ENCODE measurements around the gene RYR1.

Gene RYR1

DNA sequence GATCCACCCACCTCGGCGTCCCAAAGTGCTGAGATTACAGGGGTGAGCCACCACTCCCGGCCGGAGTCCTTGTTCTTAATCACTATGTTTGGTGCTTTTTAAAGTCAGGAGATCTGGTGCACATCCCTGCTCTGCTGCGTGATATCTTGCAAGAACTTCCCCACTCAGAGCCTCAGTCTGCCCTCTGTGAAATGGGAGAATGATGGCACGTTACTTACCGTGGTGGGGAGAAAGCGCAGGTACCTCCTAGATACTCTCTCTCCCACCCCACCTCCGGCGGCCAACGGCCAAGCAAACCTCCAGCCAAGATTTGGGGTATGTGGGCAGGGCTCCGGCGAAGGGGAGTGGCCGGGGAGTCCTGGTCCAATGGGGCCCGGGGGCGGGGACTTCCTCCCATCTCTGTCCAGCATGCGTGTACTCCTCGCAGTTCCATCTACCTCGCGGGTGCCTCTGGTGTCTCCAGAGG lies at the start of gene RYR1:
Gene RYR1, plus strand, starts transcription at position 424 of the 466 bp plus-strand sequence. CDS start 139 bp downstream, outside the sequence.
- DNase-seq = no peak

DNA sequence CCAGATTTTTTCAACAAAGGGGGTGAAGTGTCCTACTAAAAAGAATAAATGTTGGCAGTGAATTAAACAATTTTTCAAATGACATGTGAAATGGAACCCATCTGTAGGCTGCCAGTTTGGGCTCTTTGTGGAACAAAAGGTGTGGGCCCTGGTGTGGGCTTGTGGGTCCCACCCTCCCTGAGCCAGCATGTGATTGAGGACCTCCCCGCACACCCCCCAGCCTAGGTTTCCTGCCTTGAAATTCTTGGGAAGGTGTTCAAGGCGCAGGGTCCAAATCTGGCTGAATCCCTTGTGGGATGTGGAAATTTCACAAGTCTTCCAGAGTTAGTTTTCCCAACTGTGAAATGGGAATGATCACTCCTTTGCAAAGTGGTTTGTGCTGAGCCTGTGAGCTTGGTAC lies 49.7 kb upstream of the RYR1 start:
- DNase-seq = no peak

DNA sequence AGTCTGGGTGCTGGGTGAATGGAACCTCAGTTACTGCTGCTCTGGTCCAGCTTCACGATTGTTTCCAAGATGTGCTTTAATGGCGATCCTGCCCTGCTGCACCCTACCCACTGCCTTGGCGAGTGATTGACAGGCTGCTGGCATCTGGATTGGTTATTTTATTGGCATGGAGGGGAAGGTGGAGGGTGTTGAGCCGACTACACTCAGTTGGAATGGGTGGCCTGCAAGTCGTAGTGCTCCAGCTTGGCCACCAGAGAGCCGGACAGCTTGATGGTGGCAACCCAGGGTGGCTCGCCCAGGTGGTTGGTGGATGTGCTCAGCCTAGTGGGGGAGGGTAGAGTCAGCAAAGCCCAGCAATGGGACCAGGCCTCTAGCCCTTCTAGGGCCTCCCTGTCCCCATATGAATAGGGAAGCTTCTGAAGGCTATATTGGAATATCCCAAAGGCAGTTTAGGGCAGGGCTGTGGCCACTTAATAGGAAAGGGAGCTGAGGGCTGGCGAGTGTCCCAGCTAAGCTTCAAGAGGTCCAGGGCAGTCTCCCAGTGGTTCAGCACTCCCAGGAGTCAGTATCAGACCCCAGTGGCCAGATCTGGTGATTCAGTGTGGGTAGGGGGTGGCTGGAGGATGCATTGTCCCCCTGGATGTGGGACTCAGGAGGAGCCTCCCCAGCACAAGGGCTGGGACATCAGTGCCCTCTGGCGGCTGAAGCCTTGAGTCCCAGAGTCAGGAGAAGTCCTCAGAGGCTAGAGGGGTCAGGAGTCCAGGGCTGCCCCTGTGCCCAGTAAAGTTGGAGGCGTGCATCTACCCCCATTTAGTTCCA lies 49.1 kb upstream of the RYR1 start:
- no peak for DNase-seq

DNA sequence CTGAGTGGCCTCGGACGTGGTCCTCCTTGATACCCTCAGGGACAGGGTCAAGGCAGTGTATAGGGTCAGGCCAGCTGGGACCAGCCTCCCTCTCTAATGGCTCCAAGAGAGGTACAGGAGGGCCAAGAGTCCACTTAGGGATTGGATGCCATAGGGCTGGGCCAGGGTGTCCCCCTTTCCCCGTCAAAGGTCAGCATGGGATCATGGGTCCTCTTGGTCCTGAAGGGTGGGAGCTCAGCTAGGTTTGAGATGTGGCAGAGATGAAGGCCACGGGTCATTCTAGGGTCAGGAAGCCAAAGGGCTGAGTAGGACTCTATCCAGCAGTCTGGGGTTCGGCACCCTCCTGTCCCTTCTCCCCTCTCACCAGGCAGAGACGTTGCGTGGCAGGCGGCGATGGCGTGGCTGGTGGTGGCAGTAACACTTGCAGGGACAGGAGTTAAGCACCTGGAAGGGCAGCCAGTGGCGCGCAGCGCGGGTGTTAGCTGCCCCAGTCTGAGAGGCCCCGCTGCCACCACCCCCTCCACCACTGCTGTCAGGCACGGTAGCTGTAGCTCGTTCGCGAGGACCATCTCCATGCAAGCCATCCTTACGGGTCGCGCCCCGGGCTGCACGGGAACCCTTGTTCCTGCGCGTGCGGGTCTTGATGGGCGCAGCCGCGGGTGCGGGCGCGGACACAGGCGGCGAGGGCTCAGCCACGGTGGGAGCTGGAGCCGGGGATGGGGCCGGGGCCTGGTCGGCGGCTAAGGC lies 48.3 kb upstream of the RYR1 start:
- DNase-seq = no peak

DNA sequence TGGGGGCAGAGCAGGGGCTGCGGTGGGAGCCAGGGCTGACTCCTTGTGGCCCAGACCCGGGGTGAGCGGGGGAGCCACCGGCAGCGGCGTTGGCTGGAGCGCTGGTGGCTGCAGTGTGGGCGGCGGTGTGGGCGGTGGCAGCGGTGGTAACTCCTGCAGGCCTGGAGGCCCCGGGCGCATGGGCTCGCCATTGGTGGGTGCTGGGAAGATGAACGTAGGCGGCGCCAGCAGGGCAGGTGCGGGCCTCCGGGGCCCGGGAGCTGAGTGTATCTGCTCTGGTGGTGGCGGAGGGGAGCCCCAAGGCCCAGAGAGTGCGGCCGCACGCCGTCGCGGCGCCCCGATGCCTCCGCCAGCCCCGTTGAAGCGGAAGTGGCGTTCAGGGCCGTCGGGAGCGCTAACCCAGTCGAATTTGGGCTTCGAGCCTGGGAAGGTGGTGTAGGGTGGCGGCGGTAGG lies 47.7 kb upstream of the RYR1 start:
- DNase-seq = no peak

DNA sequence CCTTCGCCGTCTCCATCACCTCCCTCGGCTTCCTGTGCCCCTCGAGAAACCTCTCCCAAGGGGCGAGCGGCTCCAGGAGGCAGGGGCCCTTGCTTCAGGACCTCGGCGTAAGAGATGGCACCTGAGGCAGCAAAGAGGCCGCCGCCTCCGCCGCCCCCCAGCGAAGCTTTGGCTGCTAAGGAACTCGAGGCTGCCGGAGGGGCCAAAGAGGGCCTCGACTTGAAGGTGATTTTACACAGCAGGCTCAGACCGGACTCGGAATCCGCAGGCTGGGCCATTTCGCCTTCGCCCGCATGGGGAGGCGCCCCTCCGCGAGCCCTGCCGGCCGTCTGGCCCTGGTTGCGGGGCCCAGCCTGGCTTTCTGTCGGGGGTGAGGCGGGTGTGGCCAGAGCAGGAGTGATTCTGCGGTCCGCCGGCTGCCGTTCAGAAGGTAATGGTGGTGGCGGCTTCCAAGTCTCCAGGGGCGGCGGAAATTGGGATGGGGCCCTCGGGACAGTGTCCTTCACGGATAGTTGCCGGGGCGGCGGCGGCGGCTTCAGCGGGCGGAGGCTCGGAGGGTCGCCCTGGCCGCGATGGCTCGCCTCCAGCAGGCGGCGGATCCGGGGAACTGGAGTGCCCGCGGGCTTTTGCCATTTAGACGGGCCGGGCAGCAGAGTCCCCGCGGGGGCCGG lies 47.1 kb upstream of the RYR1 start:
- no peak for DNase-seq

DNA sequence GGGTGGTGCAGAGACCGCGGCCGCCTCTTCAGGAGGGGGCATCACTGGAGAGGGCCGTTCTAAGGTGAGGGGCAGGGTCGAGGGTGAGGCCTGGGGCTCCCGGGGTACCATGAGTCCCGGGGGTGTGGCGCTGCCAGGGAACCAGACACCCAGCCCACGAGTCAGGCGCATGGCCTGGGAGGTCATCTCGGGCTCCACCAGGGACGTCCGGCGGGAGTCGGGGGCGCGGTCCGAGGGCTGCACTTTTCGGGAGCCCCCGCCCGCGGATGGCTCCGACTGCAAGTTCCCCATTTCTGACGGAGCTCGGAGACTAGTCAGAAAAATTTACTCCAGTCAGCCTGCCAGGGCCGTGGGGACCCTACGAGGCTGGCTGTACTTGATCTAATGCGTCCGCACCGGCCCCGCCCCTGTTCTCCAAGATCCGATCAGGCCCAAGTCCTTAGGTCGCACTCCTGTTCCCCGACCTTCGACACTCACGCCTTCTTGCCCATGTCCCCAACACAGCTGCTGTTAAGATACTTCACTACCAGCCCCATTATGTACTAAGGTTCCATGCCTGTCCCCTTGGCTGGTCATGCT lies 46.4 kb upstream of the RYR1 start:
- no peak for DNase-seq

DNA sequence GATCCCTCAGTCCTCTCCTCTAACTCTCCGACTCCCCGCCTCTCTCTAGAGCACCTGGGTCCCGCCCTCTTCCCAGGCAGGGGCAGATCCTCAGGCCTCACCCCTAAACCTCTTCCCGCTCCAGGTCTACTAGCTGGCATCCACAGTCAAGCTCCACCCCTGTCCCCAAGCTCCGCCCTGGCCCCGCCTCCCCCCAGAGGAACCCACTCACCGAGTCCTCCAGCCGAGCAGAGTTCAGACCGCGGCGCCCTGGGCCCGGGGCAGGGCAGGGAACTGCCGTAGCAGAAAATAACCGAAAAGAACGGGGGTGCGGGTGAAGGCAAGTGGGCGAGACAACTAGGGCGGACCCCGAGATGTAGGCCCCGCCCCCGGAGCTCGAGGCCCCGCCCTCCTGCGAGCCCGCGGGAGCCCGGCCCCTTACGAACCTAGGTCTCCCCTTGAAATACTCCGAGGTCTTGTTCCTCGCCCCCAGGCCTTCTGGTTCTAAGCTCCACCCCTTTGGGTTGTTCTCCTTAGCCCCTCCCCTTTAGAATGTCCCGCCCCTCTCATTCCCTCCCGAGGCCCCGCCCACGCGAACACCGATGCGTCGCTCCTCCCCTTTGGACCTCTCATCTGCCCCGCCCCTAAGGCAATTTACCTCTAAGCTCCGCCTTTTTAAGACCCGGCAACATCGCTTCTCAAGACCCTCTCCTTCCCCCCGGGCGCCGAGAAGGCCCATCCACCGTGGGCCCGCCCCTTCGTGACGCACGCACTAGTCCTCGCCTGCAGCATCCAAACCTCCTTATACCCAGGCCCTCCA lies 45.7 kb upstream of the RYR1 start, which contains the start of gene GGN:
Gene GGN, minus strand, starts transcription at position 485 of the 799 bp plus-strand sequence. CDS start 773 bp downstream, outside the sequence.
- DNase-seq = no peak

DNA sequence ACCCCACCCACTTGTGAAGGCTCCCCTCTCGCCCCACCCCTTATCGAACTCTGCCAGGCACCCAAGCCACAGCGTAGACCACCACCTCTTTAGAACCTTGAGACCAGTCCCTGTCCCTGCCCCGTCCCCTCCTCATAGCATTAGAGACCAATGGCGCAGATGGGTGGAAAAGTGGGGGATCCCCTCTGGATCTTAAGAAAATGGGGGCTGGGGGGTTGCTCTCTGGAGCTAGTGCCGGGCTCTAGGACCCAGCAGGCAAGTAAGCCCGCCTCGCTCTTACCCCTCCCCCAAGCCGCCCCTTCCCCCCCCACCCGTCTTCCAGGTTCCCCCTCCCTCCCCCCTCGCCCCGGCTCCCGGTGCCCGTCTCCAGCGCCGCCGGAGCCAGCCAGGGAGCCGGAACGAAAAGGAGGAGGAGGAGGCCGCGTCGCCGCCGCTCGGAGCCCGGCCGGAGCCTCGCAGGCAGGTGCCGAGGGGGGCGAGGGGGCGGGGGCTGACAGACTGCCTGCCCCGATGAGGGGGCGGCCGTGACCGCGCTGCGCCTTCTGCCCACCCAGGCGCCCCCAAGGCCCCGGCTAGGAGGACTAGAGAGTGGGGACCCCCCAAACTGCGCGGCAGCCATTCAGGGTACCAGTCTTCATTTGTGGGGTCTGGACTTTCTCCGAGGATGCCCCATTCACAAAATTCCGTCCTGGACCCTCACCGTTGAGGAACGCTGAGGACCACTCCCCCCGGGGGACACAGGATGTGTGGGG lies 45.0 kb upstream of the RYR1 start, which contains the start of gene SPRED3:
Gene SPRED3, plus strand, starts transcription at position 349 of the 752 bp plus-strand sequence. CDS start 1,606 bp downstream, outside the sequence.
- DNase-seq = no peak

DNA sequence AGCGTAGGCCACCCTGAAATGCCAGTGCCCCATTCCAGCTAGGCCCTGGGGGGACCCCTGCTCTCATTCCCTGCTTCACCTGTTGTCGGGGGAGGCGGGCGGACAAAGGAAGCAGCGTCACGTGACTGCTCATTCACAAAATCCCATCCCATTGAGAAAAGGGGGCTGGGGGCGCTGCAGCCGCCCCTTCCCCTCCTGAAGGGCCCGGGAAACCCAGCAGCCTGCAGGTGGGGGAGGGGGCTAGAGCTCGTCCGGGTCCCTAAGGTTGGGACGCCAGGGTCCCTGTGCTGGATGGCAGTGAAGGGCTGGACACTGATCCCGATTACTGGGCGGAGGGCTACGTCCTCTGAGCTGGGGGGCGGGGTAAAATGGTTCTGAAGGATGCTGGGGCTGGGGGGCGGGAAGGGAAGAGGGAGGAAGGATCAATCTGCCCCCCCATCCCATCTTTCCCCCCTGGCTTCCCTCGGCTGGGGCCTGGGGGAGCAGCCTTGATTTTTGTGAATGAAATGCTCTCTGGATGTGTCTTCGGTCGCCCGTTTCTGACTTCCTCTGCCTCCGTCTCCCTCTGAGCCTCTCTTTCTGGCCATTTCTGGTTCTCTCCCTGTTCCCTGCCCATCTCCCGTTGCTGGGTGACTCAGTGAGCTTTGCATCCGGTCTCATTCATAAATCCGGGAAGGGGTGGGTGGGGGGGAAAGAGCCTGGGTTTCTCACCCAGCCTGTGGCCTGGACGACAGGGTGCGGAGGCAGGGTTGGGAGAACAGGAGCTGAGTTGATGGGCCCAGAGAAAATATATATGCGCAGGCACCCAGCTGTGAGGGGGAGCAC lies 44.2 kb upstream of the RYR1 start:
- no peak for DNase-seq

DNA sequence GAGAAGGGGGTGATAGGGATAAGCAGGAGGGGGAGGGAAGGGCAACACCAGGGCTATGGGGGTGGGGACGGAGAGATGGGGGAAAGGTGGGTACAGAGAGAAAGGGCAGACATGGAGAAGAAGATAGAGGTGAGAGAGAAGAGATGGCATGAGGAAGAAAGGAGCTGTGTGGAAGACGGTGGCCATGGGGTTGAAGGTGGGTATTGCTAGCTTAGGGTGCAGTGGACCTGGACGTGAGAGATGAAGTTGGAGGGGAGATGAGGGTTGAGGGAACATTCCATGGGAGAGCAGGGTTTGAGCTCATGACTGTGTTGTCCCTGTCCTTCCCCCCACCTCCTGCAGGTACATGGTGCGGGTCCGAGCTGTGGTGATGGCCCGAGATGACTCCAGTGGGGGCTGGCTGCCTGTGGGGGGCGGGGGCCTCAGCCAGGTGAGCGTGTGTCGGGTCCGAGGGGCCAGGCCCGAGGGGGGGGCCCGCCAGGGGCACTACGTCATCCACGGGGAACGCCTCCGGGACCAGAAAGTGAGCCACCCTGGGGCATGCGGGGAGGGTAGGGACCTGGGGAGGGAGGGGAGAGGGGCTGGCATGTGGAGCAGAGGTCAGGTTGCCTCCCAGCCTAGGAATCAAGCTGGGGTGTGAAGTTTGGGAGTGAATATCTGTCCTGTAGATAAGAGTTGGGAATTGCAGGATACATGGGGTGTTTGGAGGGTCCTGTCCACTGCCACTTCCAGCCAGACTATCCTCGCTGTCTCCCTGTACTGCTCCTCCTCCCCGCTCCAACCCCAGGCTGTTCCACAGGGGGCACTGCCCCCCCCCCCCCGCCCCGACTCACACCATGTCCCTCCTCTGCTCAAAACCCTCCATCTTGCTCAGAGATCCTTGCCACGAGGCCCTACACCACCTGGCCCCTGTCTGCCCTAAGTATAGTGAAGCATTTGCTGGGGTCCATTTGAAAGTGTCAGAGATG lies 43.2 kb upstream of the RYR1 start:
- no peak for DNase-seq

DNA sequence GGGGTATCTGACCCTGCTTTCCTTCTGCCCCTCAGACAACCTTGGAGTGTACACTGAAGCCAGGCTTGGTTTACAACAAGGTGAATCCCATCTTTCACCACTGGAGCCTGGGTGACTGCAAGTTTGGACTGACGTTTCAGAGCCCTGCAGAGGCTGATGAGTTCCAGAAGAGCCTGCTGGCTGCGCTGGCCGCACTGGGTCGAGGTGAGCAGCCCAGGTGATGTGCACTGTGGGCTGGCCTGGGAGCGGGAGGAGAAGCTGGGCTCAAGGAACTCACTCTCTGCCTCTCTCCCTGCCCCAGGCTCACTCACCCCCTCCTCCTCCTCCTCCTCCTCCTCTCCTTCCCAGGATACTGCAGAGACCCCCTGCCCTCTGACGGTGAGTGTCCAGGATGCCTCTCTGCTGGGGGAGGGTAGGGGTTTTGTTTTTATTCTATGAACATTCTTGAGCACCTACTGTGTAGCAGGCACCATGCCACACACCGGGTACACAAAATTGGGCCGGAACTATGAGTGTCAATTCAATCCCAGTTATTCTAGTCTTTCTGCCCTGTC lies 41.5 kb upstream of the RYR1 start:
- no peak for DNase-seq

DNA sequence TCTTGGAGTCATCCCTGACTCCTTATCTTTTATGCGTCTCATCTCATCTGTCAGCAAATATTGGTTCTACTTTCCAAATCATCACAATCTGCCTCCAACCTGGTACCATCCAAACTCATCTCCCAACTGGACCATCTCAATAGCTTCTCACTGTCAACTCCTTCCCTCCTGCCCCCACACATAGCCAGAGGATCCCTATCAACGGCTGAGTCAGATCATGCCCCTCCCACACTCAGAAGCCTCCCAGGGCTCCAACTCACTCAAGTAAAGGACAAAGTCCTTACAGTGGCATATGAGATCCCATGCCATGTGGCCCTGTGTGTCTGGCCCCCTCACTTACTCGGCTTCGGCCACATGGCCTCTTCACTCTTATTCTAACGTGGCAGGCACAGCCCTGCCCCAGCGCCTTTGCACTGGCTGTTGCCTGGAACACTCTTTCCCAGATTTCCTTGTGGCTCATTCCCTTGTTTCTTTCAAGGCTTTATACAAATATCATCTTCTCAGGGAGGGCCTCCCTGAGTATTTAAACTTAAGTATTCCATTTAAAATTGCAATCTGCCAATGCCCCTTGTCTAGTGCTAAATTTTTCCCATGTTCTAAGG lies 40.7 kb upstream of the RYR1 start:
- no peak for DNase-seq

DNA sequence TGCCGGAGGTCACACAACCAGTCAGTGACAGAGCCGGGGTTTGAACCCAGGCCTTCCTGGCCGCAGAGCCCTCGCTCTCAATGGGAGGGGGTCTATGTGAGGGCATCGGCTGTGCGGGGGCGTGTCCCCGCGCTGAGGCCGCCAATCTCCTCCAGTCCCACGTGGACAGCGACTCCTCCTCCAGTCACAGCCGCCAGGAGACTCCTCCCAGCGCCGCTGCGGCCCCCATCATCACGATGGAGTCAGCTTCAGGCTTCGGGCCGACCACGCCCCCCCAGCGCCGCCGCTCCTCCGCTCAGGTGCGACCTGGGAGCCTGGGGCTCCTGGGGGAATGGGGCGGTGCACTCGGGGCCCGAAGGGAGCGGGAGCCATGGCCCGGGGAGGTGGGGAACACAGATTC lies 39.0 kb upstream of the RYR1 start:
- no peak for DNase-seq

DNA sequence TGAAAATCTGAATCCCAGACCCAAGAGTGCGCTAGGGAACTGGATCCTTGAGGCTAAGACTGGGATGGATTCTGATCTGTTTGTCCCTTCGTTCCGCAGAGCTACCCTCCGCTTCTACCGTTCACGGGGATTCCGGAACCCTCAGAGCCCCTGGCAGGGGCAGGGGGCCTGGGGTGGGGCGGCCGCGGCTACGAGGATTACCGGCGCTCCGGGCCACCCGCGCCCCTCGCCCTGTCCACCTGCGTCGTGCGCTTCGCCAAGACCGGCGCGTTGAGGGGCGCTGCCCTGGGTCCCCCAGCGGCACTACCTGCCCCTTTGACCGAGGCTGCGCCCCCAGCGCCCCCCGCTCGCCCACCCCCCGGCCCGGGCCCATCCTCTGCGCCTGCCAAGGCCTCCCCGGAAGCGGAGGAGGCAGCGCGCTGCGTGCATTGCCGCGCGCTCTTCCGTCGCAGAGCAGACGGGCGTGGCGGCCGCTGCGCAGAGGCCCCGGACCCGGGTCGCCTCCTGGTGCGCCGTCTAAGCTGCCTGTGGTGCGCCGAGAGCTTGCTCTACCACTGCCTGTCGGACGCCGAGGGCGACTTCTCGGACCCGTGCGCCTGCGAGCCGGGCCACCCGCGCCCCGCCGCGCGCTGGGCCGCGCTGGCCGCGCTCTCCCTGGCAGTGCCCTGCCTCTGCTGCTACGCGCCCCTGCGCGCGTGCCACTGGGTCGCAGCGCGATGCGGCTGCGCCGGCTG lies 37.9 kb upstream of the RYR1 start:
- DNase-seq = no peak

DNA sequence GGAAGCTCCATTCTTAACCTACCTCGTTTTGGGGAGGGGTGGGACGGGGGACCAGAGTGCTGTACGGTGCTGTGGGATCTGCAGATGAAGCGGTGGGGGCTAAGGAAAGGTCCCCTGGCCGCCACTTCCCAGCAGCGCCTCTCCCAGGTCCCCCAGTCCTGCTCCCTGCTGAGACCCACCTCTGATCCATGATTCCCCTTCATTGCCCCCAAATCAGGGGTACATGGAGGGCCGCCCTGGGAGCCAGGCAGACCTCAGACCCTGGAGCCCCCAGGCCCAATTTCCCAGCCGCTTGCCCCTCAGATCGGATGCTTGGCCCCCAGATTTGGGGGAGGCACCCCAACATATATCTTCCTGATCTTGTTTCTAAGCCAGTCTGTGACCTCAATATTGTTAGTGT lies 34.4 kb upstream of the RYR1 start:
- DNase-seq = no peak

DNA sequence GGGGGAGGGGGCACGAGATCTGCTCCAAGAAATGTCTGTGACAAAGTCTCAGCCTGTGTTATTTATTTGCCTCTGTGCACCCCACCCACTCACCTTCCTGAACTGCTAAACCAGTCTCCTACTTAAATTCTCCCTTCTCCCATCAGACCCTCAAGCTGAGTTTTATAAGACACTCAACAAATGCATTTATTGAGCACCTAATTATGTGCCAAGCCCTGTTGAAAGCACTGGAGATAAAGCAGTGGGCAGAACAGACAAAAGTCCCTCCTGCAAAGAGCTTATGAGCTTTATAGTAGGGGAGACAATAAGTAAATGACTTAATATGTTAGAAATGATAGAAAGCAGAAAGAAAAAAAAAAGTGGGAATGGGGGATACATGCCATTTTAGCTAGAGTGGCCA lies 34.0 kb upstream of the RYR1 start:
- DNase-seq = no peak

DNA sequence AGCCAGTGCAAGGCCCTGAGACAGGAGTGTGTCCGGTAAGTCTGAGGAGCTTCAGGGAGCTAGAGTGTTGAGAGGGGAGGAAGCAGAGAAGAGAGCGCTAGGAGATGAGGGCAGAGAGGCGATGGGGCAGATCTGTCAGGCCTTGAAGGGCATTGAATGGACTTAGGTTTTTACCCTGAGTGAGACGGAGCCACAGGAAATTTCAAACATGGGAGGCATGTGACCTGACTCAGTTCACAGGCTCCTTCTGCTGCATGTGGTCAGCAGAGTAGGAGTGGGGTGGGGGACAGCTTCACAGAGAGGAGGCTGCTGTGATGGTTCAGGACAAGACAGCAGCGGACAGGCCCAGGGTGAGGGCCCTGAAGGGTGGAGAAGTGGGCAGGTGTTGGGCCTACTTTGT lies 33.1 kb upstream of the RYR1 start:
- DNase-seq = no peak
